Left lung (tissue), 10 donors: ENCODE results near the gene IRAK2. TPM values are rescaled to one million over a fixed set of nuclear protein-coding genes. Genes with fewer than 3 reads are reported as not detected.

Experiments
- ATAC-seq: fragments of 200-7000 bp; cut with Tn5 transposase; one replicate; pipeline ENCODE4 v1.9.1; 2020; ENCODE audit warnings: moderate library complexity
- DNase-seq, 4 donors: peaks; one replicate each; pipeline ENCODE4 v3.0.0-alpha.2; 2013 to 2020
- H3K27ac ChIP-seq, 2 donors: fragments of 200-600 bp; sonication (generic) in 1 of 2; one replicate each; pipeline versions ENCODE4 v1.5.0 to v1.8.0; 2020 to 2021
- H3K27me3 ChIP-seq, 2 donors: fragments of 200-600 bp; sonication (generic) in 1 of 2; one replicate each; pipeline versions ENCODE4 v1.5.0 to v1.8.0; 2020 to 2021
- H3K36me3 ChIP-seq, 2 donors: fragments of 200-600 bp; sonication (generic) in 1 of 2; one replicate each; pipeline versions ENCODE4 v1.5.0 to v1.8.0; 2020 to 2021
- H3K4me1 ChIP-seq, 2 donors: fragments of 200-600 bp; one replicate each; pipeline ENCODE4 v1.8.0; 2021
- H3K4me3 ChIP-seq, 2 donors: fragments of 200-600 bp; sonication (generic) in 1 of 2; one replicate each; pipeline versions ENCODE4 v1.5.0 to v1.8.0; 2020 to 2021; ENCODE audit warnings: mild to moderate bottlenecking in 1 of 2
- H3K9me3 ChIP-seq, 2 donors: fragments of 200-600 bp; sonication (generic) in 1 of 2; one replicate each; pipeline versions ENCODE4 v1.5.0 to v1.8.0; 2020 to 2021
- CTCF ChIP-seq, 2 donors: fragments of 200-600 bp; sonication (generic) in 1 of 2; IDR thresholded peaks; one replicate each; pipeline versions ENCODE4 v1.5.0 to v1.8.0; 2021; ENCODE audit warnings: antibody characterized with exemption in 2 of 2
- intact Hi-C, 2 donors: fragments of 100-400 bp; cut with DNase I; formaldehyde crosslinking; loops; one replicate each; pipeline versions ENCODE4 v1.11.2 to v1.14.2; 2022
- polyA plus RNA-seq, 6 donors: library from polyadenylated mRNA; unstranded; fragments of 120-200 nt; gene quantifications; one replicate each; pipeline ENCODE4 v1.2.1, GENCODE V29; 2013; ENCODE audit not compliant: insufficient read length in 6 of 6
- total RNA-seq, 2 donors: library from RNA; stranded (reverse); fragmentation: NEBNext Ultra II Directional; extraction: Animal tissue kit (Norgen Biotek cat#: 25700); gene quantifications; one replicate each; pipeline ENCODE4 v1.2.1, GENCODE V29; 2021
- donor health status: DM: no; HTN: yes; CAD: no.
- donor health status: DM: no; HTN: no; CAD: no.

The IRAK2 gene
- total and polyA plus RNA-seq, 8 donors, result 1.7 to 8.5 (median 2.5) TPM

DNA sequence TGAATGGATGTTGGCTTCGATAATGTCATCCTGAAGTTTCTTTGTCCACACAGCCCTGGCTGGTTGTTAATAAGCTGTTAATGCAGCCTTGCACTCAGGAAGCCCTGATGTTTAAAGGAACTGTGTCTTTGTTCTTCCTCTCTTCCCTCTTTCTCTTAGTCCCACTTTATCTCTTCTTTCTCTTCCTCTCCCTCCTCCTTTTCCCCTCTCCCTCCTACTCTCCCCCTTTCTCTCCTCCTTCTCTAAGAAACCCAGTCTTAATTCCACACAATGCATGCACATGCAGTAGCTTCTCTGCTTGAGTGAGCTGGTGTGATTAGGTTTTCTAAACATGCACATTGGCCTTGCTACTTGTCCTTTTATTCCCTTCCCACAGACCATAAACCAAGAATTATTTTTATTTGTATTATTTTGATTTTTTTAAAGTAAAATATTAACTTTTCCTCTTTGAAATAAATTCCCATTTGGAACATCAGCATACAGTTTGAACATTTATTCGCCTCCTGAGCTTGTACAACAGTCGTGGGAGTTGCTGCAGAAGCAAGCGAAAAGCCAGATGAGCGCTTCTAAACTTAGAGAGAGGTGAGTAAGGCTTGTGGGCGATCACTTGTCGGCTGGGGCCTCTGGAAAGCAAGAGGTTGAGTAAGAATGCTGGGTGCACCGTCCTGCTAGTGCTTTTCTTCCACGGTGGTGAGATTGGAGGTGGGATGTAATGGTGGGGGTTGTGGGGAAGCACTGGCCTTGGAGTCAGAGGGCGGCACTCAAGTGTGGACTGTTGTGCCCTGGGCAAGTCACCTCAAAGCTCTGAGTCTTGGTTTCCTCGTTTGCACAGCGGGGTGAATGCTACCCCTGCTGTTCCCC lies 120.8 kb downstream of the IRAK2 start:
- Histone ChIP-seq H3K4me1 (peaks cover 0 to 12% of the 10 kb centered on the region in 2 donors), H3K27ac (no peak overlapping the region), H3K36me3 (peaks cover 0 to 83% of the 10 kb centered on the region in 2 donors), H3K4me3 (no peak overlapping the region), H3K27me3 (no peaks in the 10 kb centered on the region), H3K9me3 (no peaks in the 10 kb centered on the region)
- intact Hi-C loops, result no loop called here
- TF ChIP-seq CTCF (IDR thresholded peaks at IDR 0.05), result no peak
- no peak for DNase-seq
- peak; percentile 8 for ATAC-seq

DNA sequence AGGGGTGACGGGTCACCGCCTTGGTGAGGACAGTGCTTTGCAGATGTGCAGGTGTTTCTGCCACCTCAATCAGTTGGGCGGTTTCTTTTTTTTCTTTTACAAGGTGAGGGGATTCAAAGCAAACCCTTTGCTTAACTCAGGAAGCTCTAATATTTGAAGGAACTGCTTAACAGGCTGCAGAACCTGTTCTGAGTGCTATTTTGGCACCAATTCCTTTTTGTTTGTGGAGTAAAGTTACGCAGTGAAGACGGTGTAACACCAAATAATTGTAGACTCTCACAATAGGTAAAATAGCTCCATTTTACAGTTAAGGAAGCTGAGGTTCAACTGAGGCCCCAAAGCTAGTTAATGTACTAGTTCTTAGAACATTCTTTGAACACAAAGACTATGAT lies 121.4 kb downstream of the IRAK2 start:
- Histone ChIP-seq H3K27me3 (no peaks in the 10 kb centered on the region), H3K4me3 (no peak overlapping the region), H3K4me1 (peaks cover 0 to 12% of the 10 kb centered on the region in 2 donors), H3K27ac (no peak overlapping the region), H3K9me3 (no peaks in the 10 kb centered on the region), H3K36me3 (peaks cover 0 to 77% of the 10 kb centered on the region in 2 donors)
- peak in 1 of 4 donors; percentile 39 for DNase-seq
- intact Hi-C loops, result no loop called here
- TF ChIP-seq CTCF (IDR thresholded peaks at IDR 0.05), result no peak
- ATAC-seq, result peak; percentile 45

DNA sequence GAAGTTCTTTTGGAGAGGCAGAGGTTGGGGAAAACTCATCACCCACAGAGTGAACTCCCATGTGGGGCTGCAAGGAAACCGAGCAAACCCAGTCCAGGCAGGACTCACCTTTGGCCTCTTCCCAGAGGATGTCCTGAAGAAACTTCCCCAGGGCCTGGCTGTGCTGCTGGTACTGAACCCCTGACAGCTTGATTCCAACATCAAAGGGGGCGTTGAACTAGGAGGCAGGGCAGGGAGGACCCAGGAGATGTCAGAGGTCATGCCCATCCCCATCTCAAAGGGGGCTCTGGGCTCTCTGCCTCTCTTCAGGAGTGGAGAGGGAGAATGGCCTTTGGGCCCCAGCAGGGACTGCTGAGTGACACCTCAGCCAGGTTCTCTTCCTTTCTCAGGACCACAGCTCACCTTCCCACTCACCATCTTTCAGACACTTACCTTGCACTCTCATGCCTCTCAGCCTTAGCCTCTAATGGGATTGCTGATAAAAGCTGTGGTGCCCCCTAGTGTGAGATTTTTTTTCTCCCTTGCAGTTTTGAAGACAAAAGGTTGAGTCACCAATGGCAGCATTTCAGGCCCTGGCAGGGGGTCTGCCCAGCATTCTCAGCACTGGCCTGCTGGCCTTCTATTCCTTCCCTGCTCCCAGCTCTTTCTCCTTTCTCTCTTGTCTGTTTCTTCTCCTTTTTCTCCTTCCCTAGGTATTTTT lies 122.0 kb downstream of the IRAK2 start:
- Histone ChIP-seq H3K27me3 (no peaks in the 10 kb centered on the region), H3K4me3 (no peak overlapping the region), H3K27ac (no peak overlapping the region), H3K4me1 (peaks cover 0 to 12% of the 10 kb centered on the region in 2 donors), H3K9me3 (no peaks in the 10 kb centered on the region), H3K36me3 (peaks cover 0 to 71% of the 10 kb centered on the region in 2 donors)
- intact Hi-C loops, result no loop called here
- ATAC-seq, result no peak
- DNase-seq, result peak in 1 of 4 donors; percentile 64
- TF ChIP-seq CTCF (IDR thresholded peaks at IDR 0.05), result no peak

DNA sequence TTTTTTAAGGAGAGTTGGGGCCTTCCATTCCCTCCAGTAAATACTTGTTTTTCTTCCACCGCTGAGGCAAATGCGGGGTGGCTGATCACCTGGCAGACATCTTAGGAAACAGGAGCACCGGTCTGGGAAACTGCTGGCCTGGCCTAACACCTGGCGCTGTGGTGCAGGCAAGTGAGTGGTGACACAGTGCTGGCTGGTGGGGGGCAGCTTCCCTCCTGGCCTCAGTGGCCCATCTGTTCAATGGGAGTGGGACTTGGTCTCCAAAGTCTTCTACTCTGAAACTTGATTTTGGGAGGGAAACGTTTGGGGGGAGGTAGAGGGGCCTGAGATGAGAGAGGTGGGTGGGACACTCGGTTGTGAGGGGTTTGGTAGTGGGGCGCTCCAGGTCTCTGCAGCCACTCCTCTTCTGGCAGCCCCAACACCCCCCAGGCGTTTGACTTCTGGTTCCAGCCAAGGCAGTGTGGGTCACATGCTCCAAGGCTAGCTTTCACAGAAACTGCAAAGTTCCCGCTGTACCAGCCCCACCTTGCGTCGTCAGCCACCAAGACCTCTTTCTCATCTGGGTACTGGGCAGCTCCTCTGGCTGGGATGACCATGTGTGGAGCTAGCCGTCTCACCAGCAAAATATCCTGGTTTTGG lies 123.3 kb downstream of the IRAK2 start:
- Histone ChIP-seq H3K27ac (no peak overlapping the region), H3K4me3 (no peak overlapping the region), H3K9me3 (no peaks in the 10 kb centered on the region), H3K36me3 (peaks cover 0 to 64% of the 10 kb centered on the region in 2 donors), H3K27me3 (no peaks in the 10 kb centered on the region), H3K4me1 (peaks cover 0 to 23% of the 10 kb centered on the region in 2 donors)
- intact Hi-C loops, result no loop called here
- DNase-seq, result no peak
- ATAC-seq, result no peak
- no peak for TF ChIP-seq CTCF (IDR thresholded peaks at IDR 0.05)

GRCh38 chr3:10288575-10288960 lies 123.8 kb downstream of the IRAK2 start:
- Histone ChIP-seq H3K36me3 (peaks cover 0 to 59% of the 10 kb centered on the region in 2 donors), H3K27ac (no peak overlapping the region), H3K4me1 (peaks cover 0 to 28% of the 10 kb centered on the region in 2 donors), H3K4me3 (no peak overlapping the region), H3K27me3 (no peaks in the 10 kb centered on the region), H3K9me3 (no peaks in the 10 kb centered on the region)
- no peak for TF ChIP-seq CTCF (IDR thresholded peaks at IDR 0.05)
- DNase-seq, result no peak
- no peak for ATAC-seq
- intact Hi-C loops, result no loop called here
